DOHH2 (cell line): ENCODE results near the gene SEPTIN5.

ENCODE experiments used
- EZH2phosphoT487 ChIP-seq: fragments of 200-600 bp; sonication (generic); IDR thresholded peaks from 2 replicates; pipeline ENCODE4 v1.6.1; 2017; ENCODE audit warnings: borderline replicate concordance, mild to moderate bottlenecking, antibody characterized with exemption, low read length, moderate library complexity, mixed read lengths
- TF ChIP-seq, protein P1 (sequence below): fragments of 200-600 bp; sonication (generic); IDR thresholded peaks from one replicate; pipeline ENCODE4 v1.5.1; 2014; ENCODE audit warnings: antibody characterized with exemption, mild to moderate bottlenecking, low read depth, low read length; ENCODE audit not compliant: poor library complexity, severe bottlenecking

- TF ChIP-seq, protein P1, sequence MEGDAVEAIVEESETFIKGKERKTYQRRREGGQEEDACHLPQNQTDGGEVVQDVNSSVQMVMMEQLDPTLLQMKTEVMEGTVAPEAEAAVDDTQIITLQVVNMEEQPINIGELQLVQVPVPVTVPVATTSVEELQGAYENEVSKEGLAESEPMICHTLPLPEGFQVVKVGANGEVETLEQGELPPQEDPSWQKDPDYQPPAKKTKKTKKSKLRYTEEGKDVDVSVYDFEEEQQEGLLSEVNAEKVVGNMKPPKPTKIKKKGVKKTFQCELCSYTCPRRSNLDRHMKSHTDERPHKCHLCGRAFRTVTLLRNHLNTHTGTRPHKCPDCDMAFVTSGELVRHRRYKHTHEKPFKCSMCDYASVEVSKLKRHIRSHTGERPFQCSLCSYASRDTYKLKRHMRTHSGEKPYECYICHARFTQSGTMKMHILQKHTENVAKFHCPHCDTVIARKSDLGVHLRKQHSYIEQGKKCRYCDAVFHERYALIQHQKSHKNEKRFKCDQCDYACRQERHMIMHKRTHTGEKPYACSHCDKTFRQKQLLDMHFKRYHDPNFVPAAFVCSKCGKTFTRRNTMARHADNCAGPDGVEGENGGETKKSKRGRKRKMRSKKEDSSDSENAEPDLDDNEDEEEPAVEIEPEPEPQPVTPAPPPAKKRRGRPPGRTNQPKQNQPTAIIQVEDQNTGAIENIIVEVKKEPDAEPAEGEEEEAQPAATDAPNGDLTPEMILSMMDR = no peak
- no peak for TF ChIP-seq EZH2phosphoT487
Measured at GRCh38 chr22:19761725-19762567, 47.6 kb downstream of the SEPTIN5 start.
